Measurements from ENCODE around the gene RTP3. TPM values are rescaled to one million over a fixed set of nuclear protein-coding genes. Genes with fewer than 3 reads are reported as not detected.

Gene RTP3
- total RNA-seq, 4 donors from 2014 or later = not detected

- in situ Hi-C loops (cut with MboI; ENCODE audit: low sequenced_read_pairs in 4 of 4) = loop anchor here in 3 of 4 donors (5.0 to 10.0 kb wide), 4 partner anchors 72 to 149 kb away; partner anchors contain the start of gene LRRC2 (in 1 of the 3)
- intact Hi-C loops (cut with DNase I; ENCODE audit: low total_unique reads) = no loop called here
Observed at GRCh38 chr3:46485779-46486175, 12.0 kb upstream of the RTP3 start.

GRCh38 chr3:46488735-46489361 lies 8.9 kb upstream of the RTP3 start:
- Histone ChIP-seq H3K36me3 (no peaks in the 10 kb centered on the region), H3K9me3 (no peaks in the 10 kb centered on the region), H3K27me3 (no peaks in the 10 kb centered on the region), H3K4me3 (no peak overlapping the region), H3K4me1 (peaks cover 34 to 35% of the 10 kb centered on the region in 2 donors), H3K27ac (peak overlapping the region; percentile 83 to 86 (median 86))
- intact Hi-C loops (cut with DNase I; ENCODE audit: low total_unique reads) (loop anchor here (1.0 kb wide), 2 partner anchors 69 to 141 kb away; no protein-coding TSS in a partner anchor), in situ Hi-C loops (cut with MboI; ENCODE audit: low sequenced_read_pairs in 4 of 4) (loop anchor here in 3 of 4 donors (5.0 to 10.0 kb wide), 4 partner anchors 68 to 146 kb away; partner anchors contain the start of gene LRRC2 (in 1 of the 3))
- peak; percentile 87 to 90 for DNase-seq
- peak; percentile 49 to 63 for ATAC-seq
- peak; percentile 94 to 99 (median 98) for TF ChIP-seq CTCF (IDR thresholded peaks at IDR 0.05 in 4 of 5, conservative IDR thresholded peaks at IDR 0.05 in 1 of 5)
- TF ChIP-seq POLR2A (IDR thresholded peaks at IDR 0.05) = no peak

More at GRCh38 chr3:46485779-46486175, 12.0 kb upstream of the RTP3 start:
- H3K4me1 ChIP-seq = peaks cover 19 to 21% of the 10 kb centered on the region in 2 donors
- ATAC-seq (no peak), DNase-seq (no peak)
- H3K27me3 ChIP-seq = no peaks in the 10 kb centered on the region
- H3K27ac ChIP-seq = no peak overlapping the region
- no peak overlapping the region for H3K4me3 ChIP-seq
- TF ChIP-seq POLR2A (IDR thresholded peaks at IDR 0.05) = no peak
- no peaks in the 10 kb centered on the region for H3K36me3 ChIP-seq
- H3K9me3 ChIP-seq = no peaks in the 10 kb centered on the region

GRCh38 chr3:46489381-46489780 lies 8.4 kb upstream of the RTP3 start:
- H3K27ac ChIP-seq = peak overlapping the region; percentile 83 to 86 (median 86)
- intact Hi-C loops (cut with DNase I; ENCODE audit: low total_unique reads) = loop anchor here (1.0 kb wide), 1 partner anchor 69 kb away; no protein-coding TSS in a partner anchor

GRCh38 chr3:46489875-46490274 lies 7.9 kb upstream of the RTP3 start:
- H3K27me3 ChIP-seq = no peaks in the 10 kb centered on the region
- ATAC-seq = no peak
- no peak for DNase-seq
- H3K27ac ChIP-seq = peak overlapping the region; percentile 83 to 86 (median 86)
- intact Hi-C loops (cut with DNase I; ENCODE audit: low total_unique reads) = loop anchor here (1.0 kb wide), 1 partner anchor 68 kb away; no protein-coding TSS in a partner anchor
- no peak overlapping the region for H3K4me3 ChIP-seq
- TF ChIP-seq CTCF (IDR thresholded peaks at IDR 0.05 in 4 of 5, conservative IDR thresholded peaks at IDR 0.05 in 1 of 5) (no peak), POLR2A (IDR thresholded peaks at IDR 0.05) (peak in 1 of 2 donors; percentile 3)
- H3K36me3 ChIP-seq = no peaks in the 10 kb centered on the region
- in situ Hi-C loops (cut with MboI; ENCODE audit: low sequenced_read_pairs in 4 of 4) = loop anchor here in 3 of 4 donors (5.0 to 10.0 kb wide), 4 partner anchors 67 to 145 kb away; partner anchors contain the start of gene LRRC2 (in 1 of the 3)
- no peaks in the 10 kb centered on the region for H3K9me3 ChIP-seq
- peaks cover 34 to 35% of the 10 kb centered on the region in 2 donors for H3K4me1 ChIP-seq

More at GRCh38 chr3:46489381-46489780, 8.4 kb upstream of the RTP3 start:
- no peaks in the 10 kb centered on the region for H3K9me3 ChIP-seq
- no peaks in the 10 kb centered on the region for H3K36me3 ChIP-seq
- no peak for DNase-seq
- peaks cover 34 to 35% of the 10 kb centered on the region in 2 donors for H3K4me1 ChIP-seq
- TF ChIP-seq POLR2A (IDR thresholded peaks at IDR 0.05) = no peak
- no peak for TF ChIP-seq CTCF (IDR thresholded peaks at IDR 0.05 in 4 of 5, conservative IDR thresholded peaks at IDR 0.05 in 1 of 5)
- in situ Hi-C loops (cut with MboI; ENCODE audit: low sequenced_read_pairs in 4 of 4) = loop anchor here in 3 of 4 donors (5.0 to 10.0 kb wide), 4 partner anchors 68 to 145 kb away; partner anchors contain the start of gene LRRC2 (in 1 of the 3)
- H3K27me3 ChIP-seq = no peaks in the 10 kb centered on the region
- ATAC-seq = no peak
- no peak overlapping the region for H3K4me3 ChIP-seq

Measured in gastrocnemius medialis (tissue), 4 donors.